Subcutaneous abdominal adipose tissue (tissue), 5 donors: ENCODE data around the gene HBM.
"Not testable (repeated sequence)": the region's sequence is repeated elsewhere in the genome, so short reads cannot be mapped to it uniquely, and the experiment has no call there.

Experiments
- H3K27ac ChIP-seq: one replicate; pipeline ENCODE4 v1.7.0; 2013; ENCODE audit warnings: low read depth, mild to moderate bottlenecking, inconsistent platforms, low read length, moderate library complexity
- H3K27me3 ChIP-seq, 5 donors: one replicate each; pipeline ENCODE4 v1.7.0; 2013; ENCODE audit warnings: low read length in 5 of 5, inconsistent platforms in 1 of 5; ENCODE audit not compliant: control insufficient read depth in 5 of 5, insufficient read depth in 4 of 5
- H3K36me3 ChIP-seq, 5 donors: one replicate each; pipeline ENCODE4 v1.7.0; 2013; ENCODE audit warnings: low read length in 5 of 5; ENCODE audit not compliant: control insufficient read depth in 5 of 5, insufficient read depth in 5 of 5
- H3K4me1 ChIP-seq, 5 donors: one replicate each; pipeline ENCODE4 v1.7.0; 2013; ENCODE audit warnings: low read length in 5 of 5, mild to moderate bottlenecking in 3 of 5, moderate library complexity in 1 of 5; ENCODE audit not compliant: control insufficient read depth in 5 of 5, insufficient read depth in 5 of 5
- H3K4me3 ChIP-seq, 5 donors: one replicate each; pipeline ENCODE4 v1.7.0; 2013; ENCODE audit warnings: low read length in 5 of 5, low read depth in 1 of 5
- H3K9ac ChIP-seq, 5 donors: one replicate each; pipeline ENCODE4 v1.7.0; 2013; ENCODE audit warnings: low read length in 5 of 5, mild to moderate bottlenecking in 4 of 5, moderate library complexity in 3 of 5
- H3K9me3 ChIP-seq, 5 donors: one replicate each; pipeline ENCODE4 v1.7.0; 2013; ENCODE audit warnings: low read length in 5 of 5; ENCODE audit not compliant: control insufficient read depth in 5 of 5
- donor health status: healthy.
- donor health status: healthy.
- donor health status: healthy.
- donor health status: healthy.
- donor health status: healthy.

The HBM gene

DNA sequence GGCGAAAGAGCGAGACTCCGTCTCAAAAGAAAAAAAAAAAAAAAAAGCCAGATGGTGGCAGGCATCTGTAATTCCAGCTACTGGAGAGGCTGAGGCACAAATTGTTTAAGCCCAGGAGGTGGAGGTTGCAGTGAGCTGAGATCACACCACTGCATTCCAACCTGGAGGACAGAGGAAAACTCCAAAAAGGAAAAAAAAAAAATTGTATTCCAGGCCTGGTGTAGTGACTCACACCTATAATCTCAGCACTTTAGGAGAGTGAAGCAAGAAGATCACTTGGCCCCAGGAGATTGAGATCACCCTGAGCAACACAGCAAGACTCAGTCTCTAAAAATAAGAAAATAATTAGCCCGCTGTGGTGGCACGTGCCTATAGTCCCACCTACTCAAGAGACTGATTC is 34.6 kb downstream of the HBM start:
- Histone ChIP-seq H3K27ac (no peak overlapping the region), H3K9me3 (no peaks in the 10 kb centered on the region), H3K9ac (no peak overlapping the region), H3K4me1 (peaks cover 0 to 2% (median 0%) of the 10 kb centered on the region in 5 donors), H3K4me3 (no peak overlapping the region), H3K27me3 (no peaks in the 10 kb centered on the region), H3K36me3 (peaks cover 17 to 86% (median 63%) of the 10 kb centered on the region in 5 donors)

DNA sequence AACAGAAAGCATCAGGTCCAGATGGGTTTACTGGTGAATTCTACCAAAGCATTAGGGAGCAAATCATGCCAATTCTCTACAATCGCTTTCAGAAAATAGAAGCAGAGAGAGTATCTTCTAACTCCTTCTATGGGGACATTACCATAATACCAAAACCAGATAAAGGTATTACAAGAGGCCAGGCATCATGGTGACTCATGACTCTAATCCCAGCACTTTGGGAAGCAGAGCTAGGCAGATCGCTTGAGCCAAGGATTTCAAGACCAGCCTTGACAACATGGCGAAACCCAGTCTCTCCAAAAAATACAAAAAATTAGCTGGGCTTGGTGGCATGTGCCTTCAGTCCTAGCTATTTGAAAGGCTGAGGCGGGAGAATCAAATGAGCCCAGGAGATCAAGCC is 37.5 kb downstream of the HBM start:
- peaks cover 29 to 85% (median 66%) of the 10 kb centered on the region in 5 donors for H3K36me3 ChIP-seq
- no peaks in the 10 kb centered on the region for H3K9me3 ChIP-seq
- H3K27ac ChIP-seq = no peak overlapping the region
- no peak overlapping the region for H3K4me3 ChIP-seq
- no peak overlapping the region for H3K9ac ChIP-seq
- no peaks in the 10 kb centered on the region for H3K27me3 ChIP-seq
- H3K4me1 ChIP-seq = no peaks in the 10 kb centered on the region

DNA sequence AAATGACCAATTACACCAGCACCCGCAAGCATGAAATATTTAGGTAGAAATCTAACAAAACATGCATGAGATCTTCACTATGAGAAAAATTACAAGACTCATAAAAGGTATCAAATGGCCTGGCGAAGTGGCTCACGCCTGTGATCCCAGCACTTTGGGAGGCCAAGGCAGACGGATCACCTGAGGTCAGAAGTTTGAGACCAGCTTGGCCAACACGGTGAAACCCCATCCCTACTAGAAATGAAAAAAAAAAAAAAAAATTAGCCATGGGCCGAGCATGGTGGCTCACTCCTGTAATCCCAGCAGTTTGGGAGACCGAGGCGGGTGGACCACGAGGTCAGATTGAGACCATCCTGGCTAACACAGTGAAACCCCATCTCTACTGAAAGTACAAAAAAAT is 38.3 kb downstream of the HBM start:
- not testable (repeated sequence) for H3K4me1 ChIP-seq, H3K4me3 ChIP-seq, H3K27me3 ChIP-seq, H3K9ac ChIP-seq, H3K9me3 ChIP-seq, H3K27ac ChIP-seq
- peaks cover 32 to 85% (median 63%) of the 10 kb centered on the region in 5 donors for H3K36me3 ChIP-seq

DNA sequence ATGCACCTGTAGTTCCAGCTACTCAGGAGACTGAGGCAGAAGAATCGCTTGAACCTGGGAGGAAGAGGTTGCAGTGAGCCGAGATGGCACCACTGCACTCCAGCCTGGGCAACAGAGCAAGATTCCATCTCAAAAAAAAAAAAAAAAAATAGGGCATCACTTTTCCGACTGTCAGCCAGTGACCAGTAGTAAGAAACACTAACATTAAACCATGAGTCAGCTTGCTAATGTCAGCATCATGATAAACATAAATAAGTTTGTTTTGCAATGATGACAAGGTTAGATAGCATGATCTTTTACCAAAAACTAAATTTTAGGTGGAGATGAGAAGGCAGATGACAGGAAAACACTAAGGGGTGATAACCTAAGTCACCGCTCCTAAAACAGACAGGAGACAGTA is 43.6 kb downstream of the HBM start:
- Histone ChIP-seq H3K36me3 (peaks cover 33 to 97% (median 60%) of the 10 kb centered on the region in 5 donors), H3K4me1 (peaks cover 0 to 16% (median 4%) of the 10 kb centered on the region in 5 donors)
- not testable (repeated sequence) for H3K27ac ChIP-seq, H3K27me3 ChIP-seq, H3K4me3 ChIP-seq, H3K9ac ChIP-seq, H3K9me3 ChIP-seq

DNA sequence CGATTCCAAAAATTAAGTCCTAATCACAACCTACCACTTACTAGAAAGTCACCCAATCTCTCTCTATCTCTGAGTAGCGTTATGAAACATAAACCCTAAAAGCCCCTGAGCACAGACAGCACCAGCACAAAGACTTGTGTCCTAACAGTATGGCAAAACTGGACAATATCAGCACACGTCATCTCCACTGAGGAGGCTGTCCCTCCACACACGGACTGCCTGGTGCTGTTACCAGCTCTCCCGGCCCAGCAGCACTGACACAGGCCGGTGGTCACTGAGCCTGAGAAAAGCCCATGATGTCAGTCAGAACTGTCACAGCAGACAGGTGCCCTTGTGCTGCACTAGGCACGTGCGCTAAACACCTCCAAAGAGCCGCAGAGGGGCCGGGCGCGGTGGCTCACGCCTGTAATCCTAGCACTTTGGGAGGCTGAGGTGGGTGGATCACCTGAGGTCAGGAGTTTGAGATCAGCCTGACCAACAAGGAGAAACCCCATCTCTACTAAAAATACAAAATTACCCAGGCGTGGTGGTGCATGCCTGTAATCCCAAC is 45.9 kb downstream of the HBM start:
- not testable (repeated sequence) for H3K4me3 ChIP-seq, H3K27ac ChIP-seq, H3K27me3 ChIP-seq, H3K9me3 ChIP-seq
- Histone ChIP-seq H3K36me3 (peaks cover 15 to 96% (median 54%) of the 10 kb centered on the region in 5 donors), H3K9ac (peak overlapping the region in 1 of 5 donors; percentile 25), H3K4me1 (peaks cover 0 to 16% (median 4%) of the 10 kb centered on the region in 5 donors)

DNA sequence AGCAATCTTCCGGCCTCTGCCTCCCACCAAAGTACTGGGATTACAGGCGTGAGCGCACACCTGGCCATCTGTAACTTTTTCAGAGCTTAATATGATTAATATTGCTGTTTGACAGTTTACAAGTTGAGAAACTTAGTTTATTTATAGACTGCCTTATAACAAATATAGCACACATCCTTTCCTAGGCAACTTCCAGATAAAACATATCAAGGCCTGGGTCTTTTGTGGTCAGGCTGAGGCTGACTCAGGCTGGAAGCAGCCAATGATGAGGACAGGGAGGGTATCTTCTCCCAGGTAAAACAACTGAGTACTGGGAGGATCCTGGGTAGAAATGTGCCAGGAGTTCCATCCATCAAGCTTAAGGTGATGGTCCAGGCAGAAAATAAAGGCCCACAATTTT is 47.2 kb downstream of the HBM start:
- no peak overlapping the region for H3K27ac ChIP-seq
- no peaks in the 10 kb centered on the region for H3K9me3 ChIP-seq
- H3K4me3 ChIP-seq = no peak overlapping the region
- peaks cover 14 to 93% (median 48%) of the 10 kb centered on the region in 5 donors for H3K36me3 ChIP-seq
- H3K27me3 ChIP-seq = no peaks in the 10 kb centered on the region
- peaks cover 0 to 16% (median 4%) of the 10 kb centered on the region in 5 donors for H3K4me1 ChIP-seq
- peak overlapping the region in 1 of 5 donors; percentile 58 for H3K9ac ChIP-seq
